Lower lobe of right lung (tissue), 2 donors: Measurements from ENCODE around the gene AZIN2. TPM values are rescaled to one million over a fixed set of nuclear protein-coding genes. Genes with fewer than 3 reads are reported as not detected.
"Not testable (repeated sequence)": the region's sequence is repeated elsewhere in the genome, so short reads cannot be mapped to it uniquely, and the experiment has no call there.

Experiments
- ATAC-seq, 2 donors: fragments of 200-7000 bp; cut with Tn5 transposase; one replicate each; pipeline ENCODE4 v1.9.1; 2020 to 2022; ENCODE audit warnings: mild to moderate bottlenecking in 2 of 2, moderate library complexity in 2 of 2
- DNase-seq: peaks from one replicate; pipeline ENCODE4 v3.0.0-alpha.2; 2020
- H3K27ac ChIP-seq: fragments of 200-600 bp; one replicate; pipeline ENCODE4 v1.8.0; 2022
- H3K27me3 ChIP-seq: fragments of 200-600 bp; one replicate; pipeline ENCODE4 v1.8.0; 2022; ENCODE audit warnings: low read depth
- H3K36me3 ChIP-seq: fragments of 200-600 bp; one replicate; pipeline ENCODE4 v1.8.0; 2022; ENCODE audit warnings: mild to moderate bottlenecking
- H3K4me1 ChIP-seq: fragments of 200-600 bp; one replicate; pipeline ENCODE4 v1.8.0; 2022
- H3K4me3 ChIP-seq: fragments of 200-600 bp; one replicate; pipeline ENCODE4 v1.8.0; 2022; ENCODE audit warnings: mild to moderate bottlenecking
- H3K9me3 ChIP-seq: fragments of 200-600 bp; one replicate; pipeline ENCODE4 v1.8.0; 2022
- CTCF ChIP-seq: fragments of 200-600 bp; IDR thresholded peaks from one replicate; pipeline ENCODE4 v1.8.0; 2022; ENCODE audit warnings: antibody characterized with exemption, mild to moderate bottlenecking
- intact Hi-C: fragments of 100-400 bp; cut with DNase I; formaldehyde crosslinking; loops from one replicate; pipeline ENCODE4 v1.11.0; 2022
- total RNA-seq: library from RNA; stranded (reverse); fragmentation: NEBNext Ultra II Directional; extraction: Animal tissue kit (Norgen Biotek cat#: 25700); gene quantifications from one replicate; pipeline ENCODE4 v1.2.1, GENCODE V29; 2021
- donor health status: DM: no; HTN: yes; CAD: no; lungs with severe emphysema.

The AZIN2 gene
- total RNA-seq, 1 donor from 2014 or later = 2.4 TPM

- intact Hi-C loops = no loop called here
- Histone ChIP-seq H3K36me3 (peaks cover 5% of the 10 kb centered on the region), H3K4me1 (peaks cover 2% of the 10 kb centered on the region), H3K27ac (no peak overlapping the region), H3K9me3 (no peaks in the 10 kb centered on the region), H3K27me3 (no peaks in the 10 kb centered on the region), H3K4me3 (no peak overlapping the region)
- TF ChIP-seq CTCF = no peak
- no peak for DNase-seq
- no peak for ATAC-seq
Measured at GRCh38 chr1:33133478-33134105, 52.6 kb downstream of the AZIN2 start.

GRCh38 chr1:33136041-33136440, 55.1 kb downstream of the AZIN2 start:
- intact Hi-C loops, H3K4me1 ChIP-seq, DNase-seq, H3K9me3 ChIP-seq, H3K4me3 ChIP-seq, H3K27ac ChIP-seq, ATAC-seq, H3K27me3 ChIP-seq, H3K36me3 ChIP-seq: not testable (repeated sequence)

- intact Hi-C loops = no loop called here
- H3K9me3 ChIP-seq = no peaks in the 10 kb centered on the region
- H3K27ac ChIP-seq = no peak overlapping the region
- no peak overlapping the region for H3K4me3 ChIP-seq
- no peak for DNase-seq
- peaks cover 2% of the 10 kb centered on the region for H3K36me3 ChIP-seq
- ATAC-seq = peak in 1 of 2 donors; percentile 39
- TF ChIP-seq CTCF = peak; percentile 39
- no peaks in the 10 kb centered on the region for H3K27me3 ChIP-seq
- no peaks in the 10 kb centered on the region for H3K4me1 ChIP-seq
Measured at GRCh38 chr1:33137800-33138199, 56.8 kb downstream of the AZIN2 start.

- intact Hi-C loops = no loop called here
- Histone ChIP-seq H3K9me3 (no peaks in the 10 kb centered on the region), H3K27me3 (no peaks in the 10 kb centered on the region), H3K4me3 (no peak overlapping the region), H3K4me1 (no peaks in the 10 kb centered on the region), H3K27ac (no peak overlapping the region), H3K36me3 (peaks cover 9% of the 10 kb centered on the region)
- no peak for DNase-seq
- ATAC-seq = peak in 1 of 2 donors; percentile 13
- no peak for TF ChIP-seq CTCF
Measured at GRCh38 chr1:33140153-33141149, 59.5 kb downstream of the AZIN2 start.

GRCh38 chr1:33141216-33141615, 60.3 kb downstream of the AZIN2 start:
- no peaks in the 10 kb centered on the region for H3K4me1 ChIP-seq
- TF ChIP-seq CTCF = no peak
- no peak overlapping the region for H3K27ac ChIP-seq
- DNase-seq (no peak), ATAC-seq (no peak)
- no peak overlapping the region for H3K4me3 ChIP-seq
- no peaks in the 10 kb centered on the region for H3K27me3 ChIP-seq
- peaks cover 15% of the 10 kb centered on the region for H3K36me3 ChIP-seq
- intact Hi-C loops = no loop called here
- H3K9me3 ChIP-seq = no peaks in the 10 kb centered on the region

- ATAC-seq (no peak), DNase-seq (no peak)
- Histone ChIP-seq H3K4me3 (no peak overlapping the region), H3K36me3 (peaks cover 21% of the 10 kb centered on the region), H3K4me1 (no peaks in the 10 kb centered on the region), H3K9me3 (no peaks in the 10 kb centered on the region), H3K27ac (no peak overlapping the region), H3K27me3 (no peaks in the 10 kb centered on the region)
- no peak for TF ChIP-seq CTCF
- intact Hi-C loops = no loop called here
Measured at GRCh38 chr1:33141781-33142180, 60.8 kb downstream of the AZIN2 start.
